Left ventricle myocardium inferior (tissue), 1 donor: ENCODE data around the gene MTA3. TPM values are rescaled to one million over a fixed set of nuclear protein-coding genes. Genes with fewer than 3 reads are reported as not detected.

Experiments used
- DNase-seq: peaks from one replicate; pipeline ENCODE4 v3.0.0-alpha.2; 2020
- H3K27ac ChIP-seq: fragments of 200-600 bp; replicated peaks from 2 replicates; pipeline ENCODE4 v1.8.0; 2021
- H3K27me3 ChIP-seq: fragments of 200-600 bp; 2 replicates; pipeline ENCODE4 v1.8.0; 2021; ENCODE audit warnings: low read depth
- H3K36me3 ChIP-seq: fragments of 200-600 bp; 2 replicates; pipeline ENCODE4 v1.8.0; 2021
- H3K4me1 ChIP-seq: fragments of 200-600 bp; 2 replicates; pipeline ENCODE4 v1.8.0; 2021
- H3K4me3 ChIP-seq: fragments of 200-600 bp; 2 replicates; pipeline ENCODE4 v1.8.0; 2021; ENCODE audit warnings: mild to moderate bottlenecking, moderate library complexity
- H3K9me3 ChIP-seq: fragments of 200-600 bp; replicated peaks from 2 replicates; pipeline ENCODE4 v1.8.0; 2021
- intact Hi-C: fragments of 100-400 bp; cut with micrococcal nuclease; formaldehyde crosslinking; loops from one replicate; pipeline ENCODE4 v1.11.0; 2022
- total RNA-seq: library from RNA; stranded (reverse); fragmentation: NEBNext Ultra II Directional; extraction: Animal tissue kit (Norgen Biotek cat#: 25700); gene quantifications from one replicate; pipeline ENCODE4 v1.2.1, GENCODE V29; 2021
- TF ChIP-seq, protein P1 (sequence below): fragments of 200-600 bp; IDR thresholded peaks from 2 replicates; pipeline ENCODE4 v1.8.0; 2021; ENCODE audit warnings: antibody characterized with exemption, mild to moderate bottlenecking, borderline replicate concordance
- donor health status: DM: no; HTN: yes; CAD: no; lungs with severe emphysema.

Gene MTA3
- total RNA-seq, 1 donor from 2014 or later = 18.1 TPM

GRCh38 chr2:42645551-42645950 is 77.1 kb downstream of the MTA3 start:
- intact Hi-C loops = no loop called here
- no peaks in the 10 kb centered on the region for H3K27me3 ChIP-seq
- no peak for DNase-seq
- H3K27ac ChIP-seq = no peak overlapping the region
- TF ChIP-seq, protein P1, sequence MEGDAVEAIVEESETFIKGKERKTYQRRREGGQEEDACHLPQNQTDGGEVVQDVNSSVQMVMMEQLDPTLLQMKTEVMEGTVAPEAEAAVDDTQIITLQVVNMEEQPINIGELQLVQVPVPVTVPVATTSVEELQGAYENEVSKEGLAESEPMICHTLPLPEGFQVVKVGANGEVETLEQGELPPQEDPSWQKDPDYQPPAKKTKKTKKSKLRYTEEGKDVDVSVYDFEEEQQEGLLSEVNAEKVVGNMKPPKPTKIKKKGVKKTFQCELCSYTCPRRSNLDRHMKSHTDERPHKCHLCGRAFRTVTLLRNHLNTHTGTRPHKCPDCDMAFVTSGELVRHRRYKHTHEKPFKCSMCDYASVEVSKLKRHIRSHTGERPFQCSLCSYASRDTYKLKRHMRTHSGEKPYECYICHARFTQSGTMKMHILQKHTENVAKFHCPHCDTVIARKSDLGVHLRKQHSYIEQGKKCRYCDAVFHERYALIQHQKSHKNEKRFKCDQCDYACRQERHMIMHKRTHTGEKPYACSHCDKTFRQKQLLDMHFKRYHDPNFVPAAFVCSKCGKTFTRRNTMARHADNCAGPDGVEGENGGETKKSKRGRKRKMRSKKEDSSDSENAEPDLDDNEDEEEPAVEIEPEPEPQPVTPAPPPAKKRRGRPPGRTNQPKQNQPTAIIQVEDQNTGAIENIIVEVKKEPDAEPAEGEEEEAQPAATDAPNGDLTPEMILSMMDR = no peak
- H3K36me3 ChIP-seq = peaks cover 27% of the 10 kb centered on the region
- H3K4me1 ChIP-seq = peaks cover 6% of the 10 kb centered on the region
- no peaks in the 10 kb centered on the region for H3K9me3 ChIP-seq
- H3K4me3 ChIP-seq = no peak overlapping the region

GRCh38 chr2:42648796-42649195 is 80.4 kb downstream of the MTA3 start:
- Histone ChIP-seq H3K4me3 (no peak overlapping the region), H3K27me3 (no peaks in the 10 kb centered on the region), H3K4me1 (no peaks in the 10 kb centered on the region), H3K27ac (no peak overlapping the region), H3K36me3 (peaks cover 27% of the 10 kb centered on the region), H3K9me3 (no peaks in the 10 kb centered on the region)
- TF ChIP-seq, protein P1 = no peak
- no peak for DNase-seq
- intact Hi-C loops = no loop called here

GRCh38 chr2:42651057-42651456 is 82.6 kb downstream of the MTA3 start:
- no peak overlapping the region for H3K4me3 ChIP-seq
- TF ChIP-seq, protein P1 = no peak
- H3K27me3 ChIP-seq = no peaks in the 10 kb centered on the region
- intact Hi-C loops = no loop called here
- DNase-seq = no peak
- H3K4me1 ChIP-seq = no peaks in the 10 kb centered on the region
- peaks cover 9% of the 10 kb centered on the region for H3K36me3 ChIP-seq
- H3K9me3 ChIP-seq = no peaks in the 10 kb centered on the region
- H3K27ac ChIP-seq = no peak overlapping the region

DNA sequence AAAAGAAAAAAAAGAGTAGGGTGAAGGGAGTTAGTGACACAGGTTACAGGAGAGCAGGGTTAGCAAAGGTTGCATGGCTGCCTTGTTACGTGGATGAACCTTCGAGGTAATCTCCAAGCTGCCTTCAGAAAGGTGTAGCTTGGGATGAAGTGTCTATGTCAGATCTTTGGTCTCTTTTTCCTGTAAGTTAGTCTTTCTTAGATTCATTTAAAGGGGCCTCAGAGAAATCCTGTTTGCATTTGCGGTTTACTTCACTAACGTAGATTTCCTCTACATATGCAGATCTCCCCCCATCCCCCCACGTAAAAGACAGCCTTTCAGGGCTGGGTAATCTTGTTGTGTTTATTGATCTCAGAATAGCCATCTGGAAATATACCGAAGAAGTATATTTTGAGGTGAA is 83.7 kb downstream of the MTA3 start:
- H3K27me3 ChIP-seq = no peaks in the 10 kb centered on the region
- intact Hi-C loops = no loop called here

GRCh38 chr2:42653039-42653438 is 84.6 kb downstream of the MTA3 start:
- H3K36me3 ChIP-seq = peaks cover 11% of the 10 kb centered on the region
- intact Hi-C loops = no loop called here
- H3K4me3 ChIP-seq = no peak overlapping the region
- no peaks in the 10 kb centered on the region for H3K27me3 ChIP-seq
- no peak overlapping the region for H3K27ac ChIP-seq
- H3K9me3 ChIP-seq = no peaks in the 10 kb centered on the region
- no peaks in the 10 kb centered on the region for H3K4me1 ChIP-seq
- TF ChIP-seq, protein P1 = no peak
- DNase-seq = no peak

More for the DNA sequence above, 83.7 kb downstream of the MTA3 start:
- TF ChIP-seq, protein P1 = no peak
- no peak overlapping the region for H3K4me3 ChIP-seq
- peaks cover 9% of the 10 kb centered on the region for H3K36me3 ChIP-seq
- no peaks in the 10 kb centered on the region for H3K4me1 ChIP-seq
- H3K9me3 ChIP-seq = no peaks in the 10 kb centered on the region
- H3K27ac ChIP-seq = no peak overlapping the region
- no peak for DNase-seq

DNA sequence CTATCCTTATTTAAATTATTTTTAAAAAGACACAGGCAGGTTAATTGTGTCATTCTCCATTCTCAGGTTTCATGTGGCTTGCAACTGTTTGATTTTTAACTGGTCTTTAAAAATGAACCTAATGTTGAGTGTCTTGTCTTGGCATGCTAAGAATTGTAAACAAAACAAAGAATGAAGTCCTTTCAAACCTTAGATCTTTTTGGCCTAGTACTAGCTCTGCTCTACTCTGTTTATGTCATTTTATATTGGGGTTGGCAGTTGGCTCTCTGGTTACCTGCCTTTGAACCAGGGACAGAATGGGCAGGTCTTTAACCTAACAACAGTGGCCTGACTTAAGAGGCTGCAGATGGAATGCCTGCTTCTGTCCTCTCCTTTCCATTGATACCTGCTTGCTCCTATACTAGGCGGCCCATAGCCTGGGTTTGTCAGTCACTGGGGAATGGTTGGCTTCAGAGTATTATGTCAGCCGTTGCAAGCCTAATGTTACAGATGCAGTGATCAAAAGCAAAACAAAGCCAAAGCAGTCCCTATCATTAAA is 85.5 kb downstream of the MTA3 start:
- no peaks in the 10 kb centered on the region for H3K4me1 ChIP-seq
- H3K4me3 ChIP-seq = no peak overlapping the region
- TF ChIP-seq, protein P1 = no peak
- H3K36me3 ChIP-seq = peaks cover 14% of the 10 kb centered on the region
- no peaks in the 10 kb centered on the region for H3K27me3 ChIP-seq
- H3K27ac ChIP-seq = no peak overlapping the region
- H3K9me3 ChIP-seq = no peaks in the 10 kb centered on the region
- DNase-seq = no peak
- intact Hi-C loops = no loop called here
